Activated CD4-positive, alpha-beta T cell treated with anti-CD3 and anti-CD28 coated beads, Interleukin-2, amount 50 U/mL, for 48 hours (primary cell): ENCODE measurements around the gene ACOT11.

Experiments
- DNase-seq, 2 experiments: peaks; one replicate each; pipeline ENCODE4 v3.0.0-alpha.2; 2020

The ACOT11 gene

GRCh38 chr1:54652168-54652567, 104.1 kb downstream of the ACOT11 start:
- DNase-seq = no peak

- no peak for DNase-seq
Observed at GRCh38 chr1:54653036-54653435, 105.0 kb downstream of the ACOT11 start.

GRCh38 chr1:54658164-54658913, 110.3 kb downstream of the ACOT11 start:
- no peak for DNase-seq
